Activated naive CD4-positive, alpha-beta T cell treated with anti-CD3 and anti-CD28 coated beads, Interleukin-2, amount 50 U/mL, for 16 hours (primary cell): ENCODE measurements around the gene BTBD17.
A peak's percentile ranks its signal among the peaks of the same experiment; 100 is the strongest.

ENCODE experiments used
- DNase-seq: peaks from one replicate; pipeline ENCODE4 v3.0.0-alpha.2; 2020

The BTBD17 gene

GRCh38 chr17:74387365-74388218, 25.9 kb upstream of the BTBD17 start:
- DNase-seq = no peak

GRCh38 chr17:74386386-74386785, 24.7 kb upstream of the BTBD17 start:
- DNase-seq = no peak

GRCh38 chr17:74385201-74385600, 23.5 kb upstream of the BTBD17 start:
- no peak for DNase-seq

- no peak for DNase-seq
Observed at GRCh38 chr17:74383141-74383540, 21.5 kb upstream of the BTBD17 start.

GRCh38 chr17:74380959-74381808, 19.5 kb upstream of the BTBD17 start:
- DNase-seq = no peak

- DNase-seq = no peak
Observed at GRCh38 chr17:74380086-74380958, 18.7 kb upstream of the BTBD17 start.

- peak; percentile 89 for DNase-seq
Observed at GRCh38 chr17:74379495-74380085, 17.9 kb upstream of the BTBD17 start.

- DNase-seq = no peak
Observed at GRCh38 chr17:74374858-74375257, 13.2 kb upstream of the BTBD17 start.

- DNase-seq = no peak
Observed at GRCh38 chr17:74373838-74374606, 12.4 kb upstream of the BTBD17 start.

GRCh38 chr17:74372426-74372825, 10.8 kb upstream of the BTBD17 start:
- no peak for DNase-seq

GRCh38 chr17:74371653-74372147, 10.0 kb upstream of the BTBD17 start:
- no peak for DNase-seq

GRCh38 chr17:74369665-74370490, 8.2 kb upstream of the BTBD17 start:
- DNase-seq = no peak

- peak; percentile 67 for DNase-seq
Observed at GRCh38 chr17:74369221-74369620, 7.6 kb upstream of the BTBD17 start.

- peak; percentile 70 for DNase-seq
Observed at GRCh38 chr17:74368341-74369081, 6.8 kb upstream of the BTBD17 start.

GRCh38 chr17:74367206-74367605, 5.5 kb upstream of the BTBD17 start, which contains the start of gene GPR142:
GPR142 (plus strand) TSS chr17:74367506; CDS start chr17:74369541, 2,035 bp downstream.
- no peak for DNase-seq

GRCh38 chr17:74362810-74363498, 1.3 kb upstream of the BTBD17 start:
- no peak for DNase-seq

- no peak for DNase-seq
Observed at GRCh38 chr17:74362069-74362405, 369 bp upstream of the BTBD17 start.

- DNase-seq = no peak
Observed at GRCh38 chr17:74360899-74361229, 804 bp downstream of the BTBD17 start.

GRCh38 chr17:74359916-74360315, 1.8 kb downstream of the BTBD17 start:
- no peak for DNase-seq
